Stimulated activated memory B cell treated with anti-CD40 and anti-IgM and Interleukin-4, amounts not matched to agents 10 μg/mL and 1 μg/mL and 100 μg/mL, for 72 hours (primary cell): ENCODE results near the gene ANP32A.

Experiments
- ATAC-seq: fragments of 150-1000 bp; cut with Tn5 transposase; 2 replicates; pipeline ENCODE4 v1.10.0; 2021
- H3K27ac Mint-ChIP-seq: one replicate; pipeline ENCODE4 v1.8.0; 2022; ENCODE audit warnings: mild to moderate bottlenecking, mixed read lengths
- H3K27me3 Mint-ChIP-seq: one replicate; pipeline ENCODE4 v1.8.0; 2022; ENCODE audit warnings: mixed read lengths
- H3K36me3 Mint-ChIP-seq: one replicate; pipeline ENCODE4 v1.8.0; 2022; ENCODE audit warnings: mixed read lengths
- H3K4me1 Mint-ChIP-seq: one replicate; pipeline ENCODE4 v1.8.0; 2022; ENCODE audit warnings: mixed read lengths
- H3K4me3 Mint-ChIP-seq: one replicate; pipeline ENCODE4 v1.8.0; 2022; ENCODE audit warnings: mild to moderate bottlenecking, moderate library complexity, mixed read lengths
- H3K9me3 Mint-ChIP-seq: one replicate; pipeline ENCODE4 v1.8.0; 2022; ENCODE audit warnings: mixed read lengths

The ANP32A gene

DNA sequence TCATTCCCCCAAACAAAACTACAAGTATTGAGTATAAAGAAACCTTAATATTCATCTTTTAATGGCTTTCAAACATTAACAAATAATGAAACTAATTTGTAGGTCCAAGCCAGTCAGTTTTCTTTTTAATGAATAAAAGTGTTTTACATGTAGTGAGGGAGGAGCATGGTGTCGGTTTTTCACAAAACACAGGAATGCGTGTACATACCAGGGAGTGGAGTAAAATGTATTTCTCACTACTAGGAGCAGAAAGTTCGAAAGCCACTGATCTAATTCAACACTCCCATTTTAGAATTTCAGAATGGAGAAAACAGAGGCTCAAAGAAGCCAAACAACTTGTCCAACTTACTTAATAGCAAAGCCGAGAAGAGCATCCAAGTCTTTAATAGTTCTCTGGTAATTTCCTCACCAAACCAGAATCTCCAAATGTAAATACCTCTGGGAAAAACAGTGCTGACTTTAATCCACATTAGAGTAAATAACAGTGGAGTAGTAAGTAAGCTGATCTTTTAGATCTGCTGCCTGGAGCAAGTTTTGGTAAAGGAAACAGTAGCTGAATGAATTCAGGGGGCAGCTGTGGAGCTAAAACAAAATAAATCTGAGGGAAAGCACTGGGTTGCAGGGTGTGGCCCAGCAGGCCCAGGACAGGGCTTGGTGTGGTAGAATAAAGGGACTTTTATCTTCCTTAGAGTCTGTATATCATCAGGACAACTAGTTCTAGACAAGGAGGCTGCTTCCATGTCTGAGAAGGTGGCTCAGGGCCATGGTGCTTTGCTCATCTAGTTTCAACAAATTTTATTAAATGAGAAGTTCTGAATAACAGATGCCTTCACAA, 7.9 kb downstream of the ANP32A start:
- no peak for ATAC-seq
- Mint-ChIP-seq H3K4me3 (no peak overlapping the region), H3K36me3 (peaks cover 32% of the 10 kb centered on the region), H3K27me3 (no peaks in the 10 kb centered on the region), H3K9me3 (no peaks in the 10 kb centered on the region), H3K27ac (no peak overlapping the region), H3K4me1 (peaks cover 91% of the 10 kb centered on the region)

DNA sequence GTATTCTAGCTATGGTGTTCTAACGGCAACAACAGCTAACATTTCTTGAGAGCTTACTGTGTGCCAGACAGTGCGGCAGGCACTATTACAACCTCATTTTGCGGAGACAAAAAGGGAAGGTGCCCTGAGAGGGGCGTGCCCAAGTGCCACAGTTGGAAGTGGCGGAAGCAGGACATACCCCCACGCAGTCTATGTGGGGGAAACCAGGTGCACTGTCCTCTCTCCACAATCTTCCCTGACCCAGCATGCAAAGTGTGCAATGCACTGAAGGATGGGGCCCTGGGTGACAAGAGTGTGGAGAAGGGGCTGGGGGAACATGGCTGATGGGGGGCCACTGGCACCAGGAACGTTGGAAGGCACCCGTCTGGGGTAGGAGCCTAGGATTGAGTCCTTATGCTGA, 8.6 kb downstream of the ANP32A start:
- Mint-ChIP-seq H3K27ac (no peak overlapping the region), H3K4me3 (no peak overlapping the region), H3K9me3 (no peaks in the 10 kb centered on the region), H3K36me3 (peaks cover 35% of the 10 kb centered on the region), H3K4me1 (peaks cover 94% of the 10 kb centered on the region), H3K27me3 (no peaks in the 10 kb centered on the region)
- no peak for ATAC-seq

DNA sequence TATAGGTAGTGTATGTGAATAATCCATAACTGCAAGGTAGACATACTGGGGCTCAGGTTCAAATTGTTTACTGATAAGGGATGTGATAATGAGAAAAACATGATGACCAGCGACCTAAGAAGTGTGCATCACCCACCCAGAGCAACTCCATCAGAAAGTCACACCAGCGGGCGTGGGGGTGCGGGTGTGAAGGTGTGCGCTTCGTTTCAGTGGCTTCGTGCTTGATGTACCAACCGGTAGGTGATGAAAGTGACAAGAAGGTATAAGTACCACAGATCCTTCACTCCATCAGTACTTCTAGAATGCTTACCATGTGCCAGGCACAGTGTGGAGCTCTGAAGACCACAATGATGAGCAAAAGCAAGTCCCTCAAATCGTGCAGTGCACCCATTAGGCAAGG, 11.2 kb downstream of the ANP32A start:
- peaks cover 39% of the 10 kb centered on the region for H3K36me3 Mint-ChIP-seq
- H3K27me3 Mint-ChIP-seq, result no peaks in the 10 kb centered on the region
- no peaks in the 10 kb centered on the region for H3K9me3 Mint-ChIP-seq
- no peak overlapping the region for H3K4me3 Mint-ChIP-seq
- no peak for ATAC-seq
- peak overlapping the region; percentile 13 for H3K27ac Mint-ChIP-seq
- H3K4me1 Mint-ChIP-seq, result peaks cover 85% of the 10 kb centered on the region

DNA sequence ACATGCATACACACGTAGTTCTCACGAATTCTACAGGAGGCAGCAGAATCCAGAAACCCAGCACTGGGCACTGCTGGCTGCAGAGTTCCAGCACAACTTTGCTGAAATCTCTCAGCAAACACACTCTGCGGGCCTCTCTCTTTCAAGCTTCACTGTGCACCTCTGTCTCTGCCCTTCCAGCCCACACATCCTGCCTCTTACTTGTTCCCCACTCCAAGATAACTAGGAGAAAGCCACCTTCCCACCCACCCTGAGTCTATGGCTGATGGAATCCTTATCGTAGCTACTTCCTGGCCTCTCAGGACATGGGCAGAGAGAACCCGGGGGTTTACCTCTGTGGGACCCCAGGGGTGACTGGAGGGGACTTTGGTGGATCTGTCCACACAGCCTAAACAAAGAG, 11.9 kb downstream of the ANP32A start:
- Mint-ChIP-seq H3K27ac (peak overlapping the region; percentile 13), H3K4me3 (no peak overlapping the region), H3K9me3 (no peaks in the 10 kb centered on the region), H3K27me3 (no peaks in the 10 kb centered on the region), H3K4me1 (peaks cover 82% of the 10 kb centered on the region), H3K36me3 (peaks cover 39% of the 10 kb centered on the region)
- no peak for ATAC-seq

DNA sequence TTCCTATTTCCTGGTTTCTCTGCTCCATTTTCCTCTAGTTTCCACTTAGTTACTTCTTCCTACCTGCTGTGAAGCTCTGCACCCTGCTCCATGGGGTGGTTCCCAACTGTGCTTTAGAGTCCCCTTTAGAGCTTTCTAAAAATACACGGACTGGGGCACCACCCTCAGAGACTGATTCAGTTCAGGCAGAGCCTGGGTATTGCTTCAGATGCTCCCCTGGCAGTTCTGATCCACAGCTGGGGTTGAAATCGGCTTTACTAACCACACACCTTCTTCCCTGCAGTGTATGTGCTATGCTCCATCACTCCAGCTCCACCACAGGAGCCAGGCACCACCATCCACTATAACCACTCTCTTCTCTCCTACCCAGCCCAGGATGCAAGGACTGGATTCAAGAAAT, 12.6 kb downstream of the ANP32A start:
- no peak for ATAC-seq
- no peaks in the 10 kb centered on the region for H3K9me3 Mint-ChIP-seq
- peak overlapping the region; percentile 13 for H3K27ac Mint-ChIP-seq
- H3K4me1 Mint-ChIP-seq, result peaks cover 79% of the 10 kb centered on the region
- H3K27me3 Mint-ChIP-seq, result no peaks in the 10 kb centered on the region
- H3K4me3 Mint-ChIP-seq, result no peak overlapping the region
- peaks cover 39% of the 10 kb centered on the region for H3K36me3 Mint-ChIP-seq

DNA sequence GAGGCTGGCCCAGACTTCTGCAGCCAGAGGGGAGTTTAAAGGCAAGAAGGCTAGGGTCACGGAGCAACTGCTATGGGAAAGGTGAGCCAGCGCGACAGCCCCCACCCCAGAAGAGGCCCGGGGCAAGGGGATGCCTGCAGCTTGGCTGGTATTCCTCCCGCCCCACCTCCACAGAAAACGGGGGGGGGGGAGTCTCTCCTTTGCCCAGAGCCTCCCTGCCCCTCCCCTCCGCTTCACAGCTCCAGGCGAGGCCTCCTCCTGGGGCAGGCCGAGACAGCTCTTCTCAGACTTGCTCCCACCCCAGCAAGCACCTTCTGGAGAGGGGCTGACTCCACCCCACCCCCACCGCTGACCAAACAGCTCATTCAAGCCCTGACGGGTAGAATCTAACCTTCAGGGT, 13.4 kb downstream of the ANP32A start:
- Mint-ChIP-seq H3K4me3 (no peak overlapping the region), H3K27me3 (no peaks in the 10 kb centered on the region), H3K9me3 (no peaks in the 10 kb centered on the region), H3K27ac (peak overlapping the region; percentile 21), H3K36me3 (peaks cover 39% of the 10 kb centered on the region), H3K4me1 (peaks cover 79% of the 10 kb centered on the region)
- no peak for ATAC-seq

DNA sequence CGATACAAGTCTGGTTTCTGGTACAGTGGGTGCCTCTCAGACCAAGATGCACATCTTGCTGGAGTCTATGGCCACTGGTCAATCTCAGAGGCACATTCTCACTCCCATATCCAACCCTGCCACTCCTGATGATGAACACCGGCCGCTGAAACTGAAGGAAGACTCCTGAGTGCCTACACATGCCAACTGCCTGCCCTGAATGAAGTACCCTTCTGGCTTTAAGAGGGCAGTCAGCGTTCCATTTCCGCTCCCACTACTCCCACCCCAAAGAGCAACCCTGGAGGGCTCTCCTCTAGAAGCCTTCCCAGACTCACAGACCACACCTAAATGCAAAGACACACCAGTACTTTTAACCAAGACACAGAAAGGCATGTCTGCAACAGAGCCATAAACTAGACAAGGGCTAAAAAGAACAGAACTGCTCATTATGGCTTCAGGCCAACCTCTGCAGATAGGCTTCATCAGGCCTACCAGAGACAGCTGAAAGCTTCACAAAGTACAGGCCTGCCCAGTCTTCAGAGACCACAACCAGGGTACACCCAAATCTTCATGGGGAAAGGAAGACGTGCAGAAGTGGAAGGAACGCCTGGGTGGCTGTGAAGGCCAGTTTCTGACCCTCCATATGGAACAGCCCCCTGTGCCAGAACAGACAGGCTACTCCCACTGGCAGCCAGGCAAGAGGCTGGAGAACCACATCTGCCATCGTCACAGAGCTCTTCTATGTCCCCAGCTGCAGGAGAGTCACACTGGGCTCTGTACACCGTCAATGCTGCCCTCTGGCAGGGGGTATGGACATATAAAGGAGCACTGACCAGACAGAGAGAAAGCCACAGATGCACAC, 14.3 kb downstream of the ANP32A start:
- no peak overlapping the region for H3K4me3 Mint-ChIP-seq
- H3K27me3 Mint-ChIP-seq, result no peaks in the 10 kb centered on the region
- peaks cover 43% of the 10 kb centered on the region for H3K36me3 Mint-ChIP-seq
- peaks cover 81% of the 10 kb centered on the region for H3K4me1 Mint-ChIP-seq
- H3K27ac Mint-ChIP-seq, result peak overlapping the region; percentile 21
- no peak for ATAC-seq
- H3K9me3 Mint-ChIP-seq, result no peaks in the 10 kb centered on the region

DNA sequence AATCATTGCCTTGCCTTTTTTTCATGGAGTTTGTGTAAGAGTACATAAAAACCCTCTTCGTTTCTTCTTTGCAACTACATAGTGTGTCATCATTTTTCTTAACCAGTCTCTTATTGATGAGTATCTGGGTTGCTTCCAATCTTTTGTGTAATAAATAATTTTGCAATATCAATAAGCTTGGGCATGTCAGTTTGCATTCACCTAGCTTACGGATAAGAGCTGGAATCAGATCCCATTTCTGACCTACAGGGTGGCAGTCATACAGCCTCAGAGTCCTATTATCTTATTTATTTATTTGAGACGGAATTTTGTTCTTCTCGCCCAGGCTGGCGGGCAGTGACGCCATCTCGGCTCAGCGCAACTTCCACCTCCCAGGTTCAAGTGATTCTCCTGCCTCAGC, 18.3 kb downstream of the ANP32A start:
- Mint-ChIP-seq H3K9me3 (no peaks in the 10 kb centered on the region), H3K27ac (peak overlapping the region; percentile 71), H3K27me3 (no peaks in the 10 kb centered on the region), H3K4me3 (no peak overlapping the region), H3K36me3 (peaks cover 32% of the 10 kb centered on the region), H3K4me1 (peaks cover 81% of the 10 kb centered on the region)
- no peak for ATAC-seq

DNA sequence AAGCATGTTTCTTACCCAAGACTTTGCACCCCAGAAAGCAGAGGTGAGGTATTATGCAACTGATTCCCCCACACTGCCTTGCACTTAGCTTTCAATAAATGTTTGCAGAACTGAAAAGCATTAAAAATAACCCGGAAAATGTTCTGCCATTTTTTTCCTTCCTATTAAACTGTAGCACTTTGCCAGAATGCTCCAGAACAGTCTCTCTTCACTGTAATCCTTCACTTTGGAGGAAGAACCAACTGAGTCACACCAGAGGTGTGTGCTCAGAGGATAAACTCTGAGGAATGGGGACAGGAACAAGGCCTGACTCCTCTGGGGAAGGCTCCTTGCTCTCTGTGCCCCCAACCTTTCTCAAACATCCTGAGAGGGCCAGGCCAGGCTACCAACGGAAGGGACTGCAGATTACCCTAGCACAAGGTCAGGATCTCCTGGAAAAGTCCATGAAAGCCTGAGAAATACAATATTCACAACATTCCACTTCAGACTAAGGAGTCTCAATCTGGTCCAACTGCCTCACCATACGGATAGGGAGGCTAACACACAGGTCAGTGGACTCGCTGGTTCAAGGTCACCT, 19.0 kb downstream of the ANP32A start:
- H3K27ac Mint-ChIP-seq, result peak overlapping the region; percentile 71
- no peak overlapping the region for H3K4me3 Mint-ChIP-seq
- H3K4me1 Mint-ChIP-seq, result peaks cover 81% of the 10 kb centered on the region
- no peak for ATAC-seq
- H3K27me3 Mint-ChIP-seq, result no peaks in the 10 kb centered on the region
- peaks cover 27% of the 10 kb centered on the region for H3K36me3 Mint-ChIP-seq
- H3K9me3 Mint-ChIP-seq, result no peaks in the 10 kb centered on the region

DNA sequence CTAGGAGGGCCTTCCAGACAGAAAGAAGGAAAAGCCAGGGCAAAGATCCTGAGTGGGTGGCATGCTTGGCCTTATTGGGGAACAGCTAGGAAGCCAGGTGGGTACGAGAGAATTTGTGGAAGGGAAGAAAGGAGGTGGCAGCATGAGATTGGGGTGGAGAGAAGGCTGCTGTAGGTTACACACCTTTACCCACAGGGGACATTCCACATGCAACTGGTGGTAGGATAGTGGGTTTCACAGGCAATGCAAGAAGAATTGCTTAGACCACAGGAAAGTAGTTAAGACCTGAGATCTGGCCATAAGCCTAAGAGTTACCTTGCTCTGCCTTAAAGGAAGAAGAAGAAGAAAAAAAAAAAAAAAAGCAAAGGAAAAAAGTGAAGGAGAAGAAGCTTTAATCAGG, 19.8 kb downstream of the ANP32A start:
- H3K4me1 Mint-ChIP-seq, result peaks cover 81% of the 10 kb centered on the region
- no peak overlapping the region for H3K4me3 Mint-ChIP-seq
- H3K9me3 Mint-ChIP-seq, result no peaks in the 10 kb centered on the region
- H3K36me3 Mint-ChIP-seq, result peaks cover 27% of the 10 kb centered on the region
- no peak for ATAC-seq
- H3K27ac Mint-ChIP-seq, result no peak overlapping the region
- no peaks in the 10 kb centered on the region for H3K27me3 Mint-ChIP-seq

DNA sequence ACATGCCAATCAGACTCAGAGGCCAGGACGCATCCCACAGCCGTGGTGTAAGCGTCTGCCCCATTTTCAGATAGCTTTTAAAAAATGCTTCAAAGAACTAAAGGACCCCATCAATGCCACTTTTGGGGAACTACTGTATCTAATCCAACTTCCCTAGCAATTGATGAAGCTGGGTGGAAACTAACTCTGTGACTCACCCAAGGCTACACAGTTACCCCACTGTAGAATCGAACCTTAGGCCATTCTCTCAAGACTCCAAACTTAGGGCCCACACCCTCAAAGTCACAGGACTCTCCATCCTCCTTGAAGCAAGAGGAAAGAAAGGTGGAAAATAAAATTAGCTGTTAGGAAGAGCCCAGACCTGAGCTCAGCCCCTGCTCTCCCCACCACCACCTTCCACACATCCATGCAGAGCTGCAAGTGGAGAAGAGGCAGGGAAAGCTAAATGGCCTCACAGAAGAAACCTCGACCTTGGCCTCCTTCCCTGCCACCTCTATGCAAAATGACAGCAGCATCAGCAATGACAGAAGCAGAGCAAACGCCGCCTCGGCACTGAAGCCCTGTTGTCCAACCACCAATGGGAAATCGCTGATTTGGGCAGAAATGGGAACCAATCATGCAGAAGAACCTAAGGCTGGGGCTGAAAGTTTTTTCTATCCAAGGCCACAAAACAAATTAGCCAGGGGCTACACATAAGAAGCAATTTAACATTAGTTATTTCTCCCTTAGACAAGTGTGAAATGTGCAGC, 22.2 kb downstream of the ANP32A start:
- ATAC-seq, result no peak
- H3K4me1 Mint-ChIP-seq, result peaks cover 98% of the 10 kb centered on the region

DNA sequence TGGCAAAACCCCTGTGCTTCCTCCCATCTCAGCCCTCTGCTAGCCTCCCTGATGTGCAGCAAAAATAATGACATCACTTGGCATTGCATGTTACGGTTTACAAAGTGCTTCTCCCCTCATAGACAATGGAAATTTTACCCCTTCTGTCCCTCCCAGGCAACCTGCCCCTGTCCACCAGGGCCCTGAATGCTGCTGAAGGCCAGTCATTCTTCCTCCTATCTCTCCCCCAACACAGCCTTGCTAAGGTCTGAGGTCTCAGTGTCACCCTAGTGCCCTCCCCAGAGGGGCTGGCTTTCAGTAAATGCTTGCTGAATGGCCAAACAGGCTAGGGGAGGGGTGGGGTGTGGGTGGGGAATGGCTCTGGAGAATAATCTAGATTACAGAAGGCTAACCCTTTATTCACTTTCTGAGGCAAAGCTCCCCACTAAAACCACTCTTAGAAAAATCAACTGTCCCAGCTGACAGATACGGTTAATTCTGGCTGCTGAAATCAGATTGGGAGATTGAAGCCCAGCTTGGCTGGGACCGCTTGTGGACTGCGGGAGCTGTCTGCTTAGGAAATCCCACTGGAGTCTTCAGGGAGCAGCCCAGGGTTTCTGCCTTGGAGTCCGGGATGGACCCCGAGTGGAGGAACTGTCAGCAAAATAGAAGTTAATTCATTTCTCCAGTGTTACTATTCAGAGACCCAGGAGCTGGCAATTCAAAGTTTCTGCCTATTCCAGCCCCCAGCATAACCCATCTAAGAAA, 22.9 kb downstream of the ANP32A start:
- peak; percentile 18 for ATAC-seq
- Mint-ChIP-seq H3K36me3 (peaks cover 35% of the 10 kb centered on the region), H3K4me3 (no peak overlapping the region)

More for the DNA sequence above, 22.2 kb downstream of the ANP32A start:
- no peak overlapping the region for H3K4me3 Mint-ChIP-seq
- no peaks in the 10 kb centered on the region for H3K9me3 Mint-ChIP-seq
- no peaks in the 10 kb centered on the region for H3K27me3 Mint-ChIP-seq
- peak overlapping the region; percentile 58 for H3K27ac Mint-ChIP-seq
- peaks cover 27% of the 10 kb centered on the region for H3K36me3 Mint-ChIP-seq

DNA sequence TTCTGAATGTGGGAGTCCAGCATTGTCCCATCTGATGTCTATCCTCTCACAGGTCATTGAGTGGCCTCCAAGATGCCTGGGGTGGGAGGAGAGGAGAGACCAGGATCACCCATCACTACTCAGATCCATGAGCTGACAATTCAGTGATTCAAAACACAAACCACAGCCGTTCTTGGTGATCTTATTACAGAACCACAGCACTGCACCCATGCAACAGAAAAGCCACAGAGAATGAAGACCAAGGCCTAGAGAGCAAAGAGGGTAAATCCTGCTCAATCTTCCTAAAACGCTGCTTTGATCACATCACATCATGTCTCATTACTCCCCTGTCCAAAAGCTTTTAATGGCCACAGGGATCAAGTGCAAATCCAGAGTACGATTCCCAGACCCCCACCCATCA, 23.5 kb downstream of the ANP32A start:
- ATAC-seq, result peak; percentile 62
- Mint-ChIP-seq H3K27ac (peak overlapping the region; percentile 58), H3K27me3 (no peaks in the 10 kb centered on the region), H3K36me3 (peaks cover 34% of the 10 kb centered on the region), H3K4me1 (peaks cover 98% of the 10 kb centered on the region), H3K4me3 (no peak overlapping the region), H3K9me3 (no peaks in the 10 kb centered on the region)

More for the DNA sequence above, 22.9 kb downstream of the ANP32A start:
- peaks cover 98% of the 10 kb centered on the region for H3K4me1 Mint-ChIP-seq
- no peaks in the 10 kb centered on the region for H3K27me3 Mint-ChIP-seq
- no peaks in the 10 kb centered on the region for H3K9me3 Mint-ChIP-seq
- peak overlapping the region; percentile 58 for H3K27ac Mint-ChIP-seq

DNA sequence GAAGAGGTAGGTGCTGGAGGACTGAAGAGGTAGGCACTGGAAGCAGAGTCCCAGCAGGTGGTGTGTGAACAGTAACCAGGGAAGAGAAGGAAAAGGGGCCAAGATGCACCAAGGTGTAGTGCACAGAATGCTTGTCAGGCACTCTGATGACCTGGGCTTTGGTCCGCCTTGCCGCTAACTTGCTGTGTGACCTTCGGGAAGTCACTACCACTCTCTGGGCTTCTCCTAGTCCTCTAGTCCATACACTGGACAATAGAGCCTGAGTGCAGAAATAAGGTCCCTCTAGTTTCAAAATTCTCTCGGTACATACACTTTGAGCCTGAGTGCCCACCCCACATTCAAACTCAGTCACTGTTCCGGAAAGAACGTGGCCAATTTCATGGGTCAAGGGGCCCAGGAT, 24.1 kb downstream of the ANP32A start:
- Mint-ChIP-seq H3K36me3 (peaks cover 28% of the 10 kb centered on the region), H3K9me3 (no peaks in the 10 kb centered on the region), H3K4me1 (peaks cover 98% of the 10 kb centered on the region), H3K27ac (peak overlapping the region; percentile 79), H3K4me3 (no peak overlapping the region), H3K27me3 (no peaks in the 10 kb centered on the region)
- ATAC-seq, result no peak
